Measurements from ENCODE around the gene DNASE1.
"Not testable (repeated sequence)": the region's sequence is repeated elsewhere in the genome, so short reads cannot be mapped to it uniquely, and the experiment has no call there.

The DNASE1 gene, protein sequence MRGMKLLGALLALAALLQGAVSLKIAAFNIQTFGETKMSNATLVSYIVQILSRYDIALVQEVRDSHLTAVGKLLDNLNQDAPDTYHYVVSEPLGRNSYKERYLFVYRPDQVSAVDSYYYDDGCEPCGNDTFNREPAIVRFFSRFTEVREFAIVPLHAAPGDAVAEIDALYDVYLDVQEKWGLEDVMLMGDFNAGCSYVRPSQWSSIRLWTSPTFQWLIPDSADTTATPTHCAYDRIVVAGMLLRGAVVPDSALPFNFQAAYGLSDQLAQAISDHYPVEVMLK

DNA sequence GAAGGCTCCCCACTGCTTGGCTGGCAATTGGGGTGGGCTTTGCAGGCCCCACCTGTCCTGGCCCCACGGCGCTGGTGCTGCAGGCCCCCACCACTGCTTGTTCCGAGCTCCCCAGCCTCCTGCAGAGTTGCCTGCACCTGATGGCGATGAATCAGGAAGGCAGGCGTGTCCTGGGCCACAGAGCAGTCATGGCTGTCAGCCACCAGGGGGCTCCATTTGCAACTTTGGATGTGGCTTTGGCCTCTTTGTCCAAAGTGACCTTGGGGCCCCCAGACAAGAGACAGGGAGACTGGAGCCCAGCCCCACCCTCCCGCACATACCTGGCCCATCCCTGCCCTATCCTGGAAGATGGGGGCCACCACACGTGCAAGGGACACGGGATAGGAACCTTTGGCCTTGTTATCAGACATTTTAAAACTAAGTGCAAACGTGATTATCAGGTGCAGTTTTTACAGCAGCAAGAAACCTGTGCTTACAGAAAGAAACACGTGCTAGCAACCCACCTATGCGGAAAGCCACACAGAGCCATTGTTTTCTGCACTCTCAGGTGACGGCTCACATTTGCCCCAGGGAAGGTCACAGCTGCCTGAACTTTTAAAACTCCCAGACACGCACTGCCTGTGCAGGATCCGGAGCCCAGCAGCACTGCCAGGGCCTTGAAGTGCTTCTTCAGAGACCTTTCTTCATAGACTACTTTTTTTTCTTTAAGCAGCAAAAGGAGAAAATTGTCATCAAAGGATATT is at the start of gene DNASE1:
Gene DNASE1 (plus strand): TSS at position 443 of the 743 bp plus-strand sequence. CDS start 683 bp downstream, outside the sequence.
- peak; percentile 76 for DNase-seq

DNA sequence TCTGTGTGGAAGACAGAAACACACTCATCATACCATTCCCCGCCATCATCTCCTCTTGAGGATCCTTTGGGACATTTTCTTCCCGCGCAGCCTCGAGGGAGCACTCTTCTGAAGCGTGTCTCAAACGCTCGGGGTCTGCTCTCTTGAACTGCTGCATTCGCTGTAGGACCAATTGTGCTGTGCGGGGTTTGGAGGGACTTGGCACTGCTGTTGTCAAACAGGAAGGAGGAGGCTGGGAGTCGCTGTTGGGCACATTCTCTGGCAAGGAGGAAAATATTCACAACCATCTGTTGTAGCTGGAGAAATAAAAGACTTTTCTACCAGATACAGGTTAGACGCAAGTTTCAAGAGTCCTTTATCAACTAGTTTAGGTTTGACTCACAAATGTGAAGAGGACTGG is 48.0 kb upstream of the DNASE1 start:
- DNase-seq, result no peak

DNA sequence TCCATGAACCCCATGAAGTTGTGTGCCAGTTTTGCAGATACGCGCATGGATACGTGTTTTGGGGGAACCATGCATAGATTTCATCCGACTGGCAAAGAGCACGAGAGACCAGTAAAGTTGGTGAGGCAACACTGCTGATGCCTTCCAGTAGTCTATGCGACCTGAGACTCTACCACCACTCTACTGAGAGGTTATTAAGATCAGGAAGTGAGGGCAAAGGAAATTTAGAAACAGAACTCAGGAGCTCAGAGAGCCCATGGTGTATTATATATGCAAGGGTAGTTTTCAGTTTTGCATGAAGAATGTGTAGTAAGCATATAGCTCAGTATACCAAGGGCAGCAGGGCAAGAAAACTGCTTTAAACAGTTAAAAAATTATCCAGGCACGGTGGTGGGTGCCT is 47.3 kb upstream of the DNASE1 start:
- DNase-seq, result no peak

DNA sequence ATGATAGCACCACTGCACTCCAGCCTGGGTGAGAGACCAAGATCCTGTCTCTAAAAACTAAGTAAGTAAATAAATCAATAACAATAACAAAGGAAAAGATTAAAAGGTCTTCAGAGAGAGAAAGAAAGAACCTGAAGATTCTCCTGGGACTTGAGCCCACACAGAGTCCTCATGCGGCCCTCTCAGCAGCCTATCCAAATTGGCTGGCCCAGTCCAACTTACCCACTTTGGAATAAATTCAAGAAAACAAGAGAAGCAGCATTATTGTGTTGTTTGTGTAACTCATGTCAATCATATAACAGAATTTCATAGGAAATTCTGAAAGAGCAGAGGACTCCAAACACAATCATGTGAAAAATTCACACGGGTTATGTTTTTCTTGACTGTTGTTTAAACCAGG is 46.9 kb upstream of the DNASE1 start:
- DNase-seq, result no peak

DNA sequence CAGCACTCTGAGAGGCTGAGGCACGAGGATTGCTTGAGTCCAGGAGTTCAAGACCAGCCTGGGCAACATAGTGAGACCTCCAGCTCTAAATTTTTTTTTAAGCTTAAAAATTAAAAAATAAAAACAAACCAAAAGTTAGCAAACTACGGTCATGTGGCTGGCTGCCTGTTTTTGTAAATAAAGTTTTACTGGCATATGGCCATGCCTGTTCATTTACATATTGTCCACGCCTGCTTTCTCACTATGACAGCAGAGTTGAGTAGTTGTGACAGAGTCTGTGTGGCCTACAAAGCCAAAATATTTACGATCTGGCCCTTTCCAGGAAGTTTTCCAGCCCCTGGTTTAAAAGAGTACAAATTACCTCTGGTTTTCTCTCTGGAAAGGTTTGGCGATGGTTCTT is 46.4 kb upstream of the DNASE1 start:
- no peak for DNase-seq

DNA sequence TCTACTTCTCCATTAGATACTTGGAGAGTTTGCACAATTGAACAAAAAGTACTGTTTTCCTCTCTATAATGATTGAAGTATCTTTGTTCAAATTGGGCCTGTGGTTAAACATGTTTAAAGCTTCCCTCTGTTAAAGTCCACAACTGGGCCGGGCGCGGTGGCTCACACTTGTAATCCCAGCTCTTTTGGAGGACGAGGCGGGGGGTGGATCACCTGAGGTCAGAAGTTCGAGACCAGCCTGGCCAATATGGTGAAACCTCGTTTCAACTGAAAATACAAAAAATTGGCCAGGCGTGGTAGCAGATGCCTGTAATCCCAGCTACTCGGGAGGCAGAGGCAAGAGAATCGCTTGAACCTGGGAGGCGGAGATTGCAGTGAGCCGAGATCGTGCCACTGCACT is 45.5 kb upstream of the DNASE1 start:
- DNase-seq, result not testable (repeated sequence)

DNA sequence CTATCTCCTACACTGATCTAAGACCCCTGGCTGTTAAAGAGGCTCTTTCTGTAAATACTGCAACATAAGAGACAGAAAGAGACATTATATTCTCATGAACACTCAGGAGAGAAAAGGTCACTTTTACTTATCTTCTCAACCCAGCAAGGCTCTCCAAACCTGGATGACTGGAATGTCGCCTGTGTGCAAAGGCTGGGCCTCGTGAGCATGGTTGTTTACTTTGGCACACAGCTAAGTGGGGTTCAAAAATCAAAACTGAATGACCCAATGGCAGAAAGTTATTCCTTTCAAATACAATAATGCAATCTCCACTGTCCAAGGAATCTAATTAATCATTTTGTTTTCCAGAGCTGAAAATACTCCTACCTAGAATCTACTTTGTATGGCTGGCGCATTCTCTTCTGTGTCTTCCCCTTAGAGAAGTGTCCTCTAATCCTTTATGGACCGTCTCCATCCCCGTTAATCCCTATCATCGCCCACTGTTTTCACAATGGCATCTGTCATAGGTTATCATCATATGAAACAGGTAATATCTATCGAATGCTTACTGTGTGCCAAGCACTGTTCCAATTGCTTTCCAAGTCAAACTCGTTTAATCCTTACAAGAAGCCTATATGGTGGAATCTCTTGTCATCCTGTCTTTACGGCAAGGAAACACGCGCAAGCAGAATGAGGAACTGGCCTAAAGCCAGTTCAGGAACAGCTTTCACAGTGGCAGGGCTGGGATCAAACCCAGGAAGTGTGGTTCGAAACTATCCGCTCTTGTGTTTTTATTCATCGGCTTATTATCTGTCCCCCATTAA is 44.4 kb upstream of the DNASE1 start:
- DNase-seq, result no peak

DNA sequence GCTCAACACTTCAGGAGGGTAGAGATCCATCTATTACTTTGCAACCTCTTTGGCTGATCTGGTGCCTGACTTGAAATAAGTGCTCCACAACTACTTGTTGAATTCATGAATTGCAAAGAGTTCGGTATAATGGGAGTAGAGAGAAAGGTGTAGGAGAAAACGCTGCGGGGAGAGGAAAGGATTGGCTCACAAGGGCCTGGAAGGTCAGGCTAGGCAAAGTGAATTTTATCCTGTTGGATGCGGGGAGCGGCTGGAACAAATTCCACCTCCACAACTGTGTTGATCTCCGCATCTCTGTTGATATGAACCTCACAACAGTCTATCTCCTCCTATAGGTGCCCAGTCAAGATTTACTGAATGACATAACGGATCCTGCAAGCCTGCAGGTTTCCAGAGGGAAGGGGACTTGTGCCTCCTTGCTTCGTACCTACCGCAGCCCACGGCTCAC is 43.8 kb upstream of the DNASE1 start:
- DNase-seq, result no peak

DNA sequence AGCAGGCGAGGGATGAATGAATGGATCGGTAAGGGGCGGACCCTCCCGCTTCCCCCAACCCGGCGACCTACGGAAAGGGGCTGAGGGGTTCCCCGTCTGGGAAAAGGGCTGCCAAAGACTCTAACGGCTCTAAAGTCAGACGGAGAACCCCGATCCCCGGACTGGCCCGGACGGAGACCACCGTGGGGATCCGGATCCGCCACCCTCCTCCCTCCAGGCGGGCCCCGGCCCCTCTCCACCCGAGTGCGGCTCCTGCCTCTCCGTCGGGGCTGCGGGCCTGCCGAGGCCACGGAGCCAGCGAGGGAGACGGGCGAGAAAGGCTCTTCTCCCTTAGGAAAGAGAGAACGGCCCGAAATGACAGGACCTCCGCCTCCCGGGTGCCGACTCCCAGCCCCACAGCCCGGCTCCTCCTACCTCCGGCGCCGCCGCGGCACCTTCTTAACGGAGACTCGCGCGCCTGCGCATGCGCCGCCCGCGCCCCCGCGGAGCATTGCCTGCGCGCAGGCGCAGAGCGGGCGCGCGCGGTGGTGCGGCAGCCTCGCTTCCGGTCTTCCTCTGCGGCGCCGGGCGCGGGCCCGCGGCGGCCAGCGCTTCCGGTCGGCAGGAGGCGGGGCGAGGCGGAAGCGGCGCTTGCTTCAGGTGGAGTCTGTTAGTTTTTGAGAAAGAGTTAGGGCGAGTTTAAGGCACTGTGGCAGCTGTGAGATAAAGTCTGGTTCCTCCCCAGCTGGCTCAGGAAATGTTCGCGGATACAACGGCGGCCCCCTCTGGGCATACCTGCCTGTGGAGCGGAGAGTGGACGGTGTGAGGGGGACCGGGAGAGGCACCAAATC is 43.1 kb upstream of the DNASE1 start, which contains the start of gene SLX4:
Gene SLX4 (minus strand): TSS at position 461 of the 830 bp plus-strand sequence. CDS start 2,642 bp downstream, outside the sequence.
- peak; percentile 98 for DNase-seq

DNA sequence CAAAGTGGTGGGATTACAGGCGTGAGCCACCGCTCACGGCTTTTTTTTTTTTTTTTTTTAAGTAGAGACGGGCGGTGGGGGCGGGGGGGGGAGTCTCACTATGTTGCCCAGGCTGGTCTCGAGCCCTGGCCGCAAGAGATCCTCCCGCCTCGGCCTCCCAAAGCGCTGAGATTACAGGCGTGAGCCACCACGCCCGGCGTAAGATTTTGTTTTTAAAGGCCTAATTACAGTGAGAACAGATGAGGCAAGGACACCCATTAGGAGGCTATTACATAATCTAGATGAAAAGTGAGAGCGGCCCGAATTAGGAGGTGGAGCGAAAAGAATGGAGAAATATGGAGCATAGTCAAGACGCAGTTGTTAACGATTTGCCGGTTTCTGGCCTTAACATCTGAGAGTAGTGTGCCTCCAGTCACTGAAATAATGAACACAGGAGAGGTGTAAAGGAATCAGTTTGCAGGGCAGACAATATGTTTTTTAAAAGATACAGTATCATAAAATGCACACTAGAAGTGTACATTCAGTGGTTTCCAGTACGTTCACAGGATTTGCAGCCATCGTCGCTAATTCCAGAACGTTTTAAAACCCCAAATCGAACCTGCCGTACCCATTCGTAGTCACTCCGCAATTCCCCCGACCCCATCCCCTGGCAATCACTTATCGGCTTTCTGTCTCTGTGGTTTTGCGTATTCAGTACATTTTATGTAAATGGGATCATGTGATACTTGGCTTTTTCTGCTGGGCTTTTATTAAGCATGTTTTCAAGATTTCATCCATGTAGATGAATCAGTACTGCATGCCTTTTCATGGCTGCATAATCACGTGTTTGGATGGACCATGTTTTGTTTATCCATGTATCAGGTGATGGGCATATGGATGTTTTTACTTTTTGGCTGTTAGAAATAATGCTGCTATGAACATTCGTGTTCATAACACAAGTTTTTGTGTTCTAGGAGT is 41.7 kb upstream of the DNASE1 start:
- DNase-seq, result no peak

DNA sequence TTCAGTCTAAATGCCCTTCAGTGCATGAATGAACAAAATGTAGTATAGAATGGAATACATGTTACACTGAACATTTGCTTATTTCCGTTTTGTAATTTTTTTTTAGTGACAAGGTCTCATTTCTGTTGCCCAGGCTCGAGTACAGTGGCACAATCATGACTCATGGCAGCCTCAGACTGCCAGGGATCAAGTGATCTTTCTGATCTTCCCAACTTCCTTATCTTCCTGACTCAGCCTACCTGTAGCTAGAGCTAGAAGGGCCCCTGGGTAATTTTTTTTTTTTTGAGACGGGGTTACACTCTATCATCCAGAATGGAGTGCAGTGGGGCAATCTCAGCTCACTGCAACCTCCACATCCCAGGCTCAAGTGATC is 35.7 kb upstream of the DNASE1 start:
- no peak for DNase-seq

DNA sequence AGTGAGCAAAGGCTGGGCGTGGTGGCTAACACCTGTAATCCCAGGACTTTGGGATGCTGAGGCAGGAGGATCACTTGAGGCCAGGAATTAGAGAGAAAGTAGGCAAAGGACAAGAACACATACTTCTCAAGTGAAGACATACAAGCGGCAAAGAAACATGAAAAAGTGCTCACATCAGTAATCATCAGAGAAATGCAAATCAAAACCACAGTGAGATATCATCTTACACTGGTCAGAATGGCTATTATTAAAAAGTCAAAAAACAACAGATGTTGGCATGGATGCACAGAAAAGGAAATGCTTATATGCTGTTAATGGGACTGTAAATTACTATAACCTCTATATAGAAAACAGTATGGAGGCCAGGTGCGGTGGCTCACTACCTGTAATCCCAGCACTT is 30.8 kb upstream of the DNASE1 start:
- DNase-seq, result no peak

DNA sequence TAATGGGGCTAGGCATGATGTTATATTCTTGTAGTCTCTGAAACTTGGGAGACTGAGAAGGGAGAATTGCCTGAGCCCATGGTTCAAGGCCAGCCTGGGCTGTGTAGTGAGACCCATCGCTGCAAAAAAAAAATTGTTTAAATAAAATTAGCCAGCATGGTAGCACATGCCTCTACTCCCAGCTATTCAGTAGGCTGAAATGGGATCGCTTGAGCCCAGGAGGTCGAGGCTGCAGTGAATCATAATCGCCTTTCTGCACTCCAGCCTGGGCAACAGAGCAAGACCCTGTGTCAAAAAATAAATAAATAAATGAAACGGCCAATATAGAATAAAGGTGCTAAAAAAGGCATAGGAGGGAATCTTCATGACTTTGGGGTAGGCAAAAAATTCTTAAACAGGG is 29.2 kb upstream of the DNASE1 start:
- no peak for DNase-seq

DNA sequence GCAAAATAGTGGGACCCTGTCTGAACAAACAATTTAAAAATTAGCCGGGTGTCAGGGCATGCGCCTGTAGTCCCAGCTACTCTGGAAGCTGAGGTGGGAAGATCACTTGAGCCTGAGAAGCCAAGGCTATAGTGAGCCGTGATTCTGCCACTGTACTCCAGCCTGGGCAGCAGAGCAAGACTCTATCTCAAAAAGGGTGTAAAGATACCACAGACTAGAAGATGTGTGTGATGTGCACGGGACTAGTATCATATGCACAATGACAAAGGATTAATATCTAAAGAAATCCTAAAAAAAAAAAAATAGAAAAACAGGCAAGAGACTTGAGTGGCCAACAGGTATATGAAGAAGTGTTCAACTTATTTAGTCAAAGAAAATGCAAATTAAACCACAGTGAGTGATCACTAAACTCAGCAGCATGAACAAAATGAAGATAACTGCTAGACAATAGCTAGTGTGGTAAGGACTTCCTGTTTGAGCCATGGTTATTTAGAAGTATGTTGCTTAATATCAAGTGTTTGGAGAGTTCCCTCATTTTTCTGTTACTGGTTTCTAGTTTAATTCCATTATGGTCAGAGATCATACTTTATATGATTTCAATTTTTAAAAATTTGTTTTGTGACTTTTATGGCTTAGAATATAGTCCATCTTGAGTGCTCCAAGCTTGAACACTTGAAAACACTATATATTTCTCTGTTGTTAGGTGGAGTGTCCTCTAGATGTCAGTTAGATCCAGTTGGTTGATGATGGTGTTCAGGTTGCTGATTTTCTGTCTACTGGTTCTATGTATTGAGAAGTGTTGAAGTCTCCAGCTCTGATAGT is 28.4 kb upstream of the DNASE1 start:
- no peak for DNase-seq

DNA sequence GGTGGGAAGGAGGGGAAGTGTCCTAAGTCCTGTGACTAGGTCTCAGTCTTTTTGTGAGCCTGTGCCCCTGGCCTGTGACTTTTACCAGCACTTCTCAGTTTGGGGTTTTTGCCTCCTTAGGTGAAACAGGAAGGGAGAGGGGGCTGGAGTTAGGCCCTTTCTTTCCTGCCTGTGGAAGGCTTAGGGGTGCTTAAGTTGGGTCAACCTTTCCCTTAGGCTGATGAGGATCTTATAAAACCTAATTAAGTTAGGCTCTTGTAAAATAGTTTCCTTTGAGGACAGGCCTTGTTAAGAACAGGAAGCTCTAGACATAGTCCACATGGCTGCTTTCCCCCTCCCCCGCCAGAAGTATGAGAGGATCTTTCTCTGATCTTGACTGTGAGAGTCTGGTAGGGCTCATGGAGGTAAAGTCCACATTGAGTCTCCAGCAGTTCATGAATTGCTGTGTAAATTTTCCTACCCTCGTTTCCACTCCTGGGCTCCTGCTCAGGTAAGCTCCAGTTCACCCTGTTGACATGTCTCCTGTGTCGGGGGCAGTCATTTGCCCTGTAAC is 17.0 kb upstream of the DNASE1 start:
- DNase-seq, result peak; percentile 42

DNA sequence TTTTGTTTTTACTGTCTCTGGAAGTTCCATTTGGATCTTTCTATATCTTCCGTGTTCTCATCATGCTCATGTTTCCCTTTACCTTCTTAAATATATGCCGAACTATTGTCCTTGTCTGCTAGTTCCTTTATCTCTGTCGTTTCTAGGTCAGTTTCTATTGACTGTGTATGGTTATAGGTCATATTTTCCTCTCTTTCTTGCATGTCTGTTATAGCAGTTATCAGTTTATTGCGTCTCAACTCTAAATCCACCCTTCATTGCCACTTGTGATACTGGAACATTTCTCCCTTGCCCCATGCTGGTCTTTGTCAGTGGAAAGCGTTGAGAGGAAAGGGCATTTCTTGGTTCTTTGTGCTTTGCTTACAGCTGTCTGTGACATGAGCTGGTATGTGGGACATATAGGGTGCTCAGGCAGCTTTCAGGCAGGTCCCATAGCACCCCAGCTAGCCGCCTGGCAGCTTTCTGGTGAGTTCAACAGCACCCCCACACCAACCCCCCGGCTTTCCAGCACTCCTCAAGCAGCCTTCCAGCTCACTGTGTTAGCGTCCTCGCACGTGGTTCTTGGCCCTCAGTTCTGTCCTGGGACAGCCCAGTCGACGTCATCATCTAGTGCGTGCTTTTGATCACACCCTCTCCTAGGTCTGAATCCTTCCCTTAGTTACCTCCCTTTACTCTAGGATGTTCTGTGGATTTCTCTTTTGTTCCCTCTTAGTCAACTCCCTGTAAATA is 15.4 kb upstream of the DNASE1 start:
- DNase-seq, result no peak

DNA sequence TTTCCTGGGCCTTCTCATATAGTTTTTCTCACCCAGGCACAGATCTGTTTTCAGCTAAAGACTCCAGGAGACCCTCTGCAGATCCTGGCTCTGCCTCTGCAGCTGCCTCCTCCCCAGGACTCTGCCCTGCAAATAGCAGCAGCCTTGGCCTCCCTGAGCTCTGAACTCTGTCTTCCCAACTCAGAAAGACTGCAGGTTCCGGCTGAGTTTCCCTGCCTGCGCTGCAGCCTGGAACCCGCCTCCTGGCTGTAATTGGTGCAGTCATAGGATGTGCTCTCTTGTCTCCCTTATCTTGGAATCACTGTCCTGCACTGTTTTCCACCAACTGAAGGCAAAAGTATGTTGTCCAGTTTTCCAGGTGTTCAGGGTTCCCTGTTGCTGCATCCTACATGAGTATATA is 14.3 kb upstream of the DNASE1 start:
- DNase-seq, result no peak

DNA sequence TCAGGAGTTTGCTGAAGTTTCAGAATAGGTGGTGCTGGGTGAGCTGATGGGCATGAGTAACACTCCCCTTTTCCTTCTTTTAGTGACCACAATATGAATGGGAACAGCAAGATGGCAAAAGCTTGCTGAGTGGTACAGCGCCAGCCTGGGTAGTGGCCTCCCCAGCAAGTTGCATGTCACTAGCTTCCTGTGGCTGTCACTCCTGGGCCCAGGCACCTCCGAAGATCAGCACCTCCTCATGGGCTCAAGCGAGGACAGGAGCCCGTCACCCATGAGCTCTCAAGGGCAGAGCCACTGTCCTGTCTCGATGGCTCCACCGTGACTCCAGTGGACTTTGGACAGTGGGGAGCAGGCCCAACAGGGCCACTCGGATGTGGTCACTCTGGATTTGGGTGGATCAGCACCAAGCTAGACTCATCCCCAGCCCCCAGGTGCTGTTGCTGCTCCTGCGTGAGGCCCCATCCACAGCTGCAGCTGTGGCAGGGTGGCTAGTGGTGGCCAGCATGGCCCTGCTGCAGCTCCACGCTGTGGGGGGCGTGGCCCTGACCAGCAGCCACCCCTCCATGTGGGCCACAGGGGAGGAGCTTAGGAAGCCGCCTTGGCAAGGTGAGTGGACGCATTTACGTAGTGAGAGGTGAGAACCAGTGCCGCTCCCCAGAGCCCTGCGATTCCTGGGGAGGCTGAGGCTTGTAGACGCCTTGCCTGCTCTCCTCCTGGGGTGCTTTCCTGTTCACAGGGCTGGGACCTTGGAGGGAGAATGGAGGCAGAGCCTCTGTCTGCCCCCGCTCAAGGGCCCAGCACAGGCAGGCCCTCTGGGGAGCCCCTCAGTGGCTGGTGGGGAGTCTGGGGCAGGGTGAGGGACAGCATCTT is 13.6 kb upstream of the DNASE1 start:
- no peak for DNase-seq
